ENCODE results near the gene NLRP3. TPM values are rescaled to one million over a fixed set of nuclear protein-coding genes. Genes with fewer than 3 reads are reported as not detected.
A peak's percentile ranks its signal among the peaks of the same experiment; 100 is the strongest.
"Not testable (repeated sequence)": the region's sequence is repeated elsewhere in the genome, so short reads cannot be mapped to it uniquely, and the experiment has no call there.

Gene NLRP3
- total and polyA plus RNA-seq, 8 donors = 0.81 to 6.6 (median 1.5) TPM

GRCh38 chr1:247368490-247369145 is 47.4 kb upstream of the NLRP3 start:
- intact Hi-C loops (cut with DNase I) = no loop called here
- ATAC-seq (no peak), DNase-seq (no peak)
- H3K27ac ChIP-seq = no peak overlapping the region
- no peaks in the 10 kb centered on the region for H3K4me1 ChIP-seq
- peaks cover 0 to 12% of the 10 kb centered on the region in 2 donors for H3K9me3 ChIP-seq
- H3K4me3 ChIP-seq = no peak overlapping the region
- H3K36me3 ChIP-seq = no peaks in the 10 kb centered on the region
- peaks cover 0 to 51% of the 10 kb centered on the region in 2 donors for H3K27me3 ChIP-seq
- no peak for TF ChIP-seq CTCF (IDR thresholded peaks at IDR 0.05)

- Histone ChIP-seq H3K36me3 (no peaks in the 10 kb centered on the region), H3K4me3 (no peak overlapping the region), H3K27ac (no peak overlapping the region), H3K4me1 (no peaks in the 10 kb centered on the region), H3K9me3 (peaks cover 0 to 4% of the 10 kb centered on the region in 2 donors), H3K27me3 (peaks cover 0 to 40% of the 10 kb centered on the region in 2 donors)
- intact Hi-C loops (cut with DNase I) = no loop called here
- no peak for TF ChIP-seq CTCF (IDR thresholded peaks at IDR 0.05)
- no peak for ATAC-seq
- no peak for DNase-seq
Measured at GRCh38 chr1:247370786-247371732, 44.9 kb upstream of the NLRP3 start.

GRCh38 chr1:247371801-247372259 is 44.1 kb upstream of the NLRP3 start:
- Histone ChIP-seq H3K4me1 (no peaks in the 10 kb centered on the region), H3K9me3 (peaks cover 0 to under 1% of the 10 kb centered on the region in 2 donors), H3K27ac (no peak overlapping the region), H3K4me3 (no peak overlapping the region), H3K27me3 (peaks cover 0 to 35% of the 10 kb centered on the region in 2 donors), H3K36me3 (no peaks in the 10 kb centered on the region)
- no peak for ATAC-seq
- TF ChIP-seq CTCF (IDR thresholded peaks at IDR 0.05) = no peak
- intact Hi-C loops (cut with DNase I) = no loop called here
- DNase-seq = no peak

- peak in 1 of 2 donors; percentile 47 for TF ChIP-seq CTCF (IDR thresholded peaks at IDR 0.05)
- ATAC-seq (peak; percentile 87), DNase-seq (peak in 2 of 4 donors; percentile 44 to 80)
- peak overlapping the region in 1 of 2 donors; percentile 20 for H3K4me3 ChIP-seq
- intact Hi-C loops (cut with DNase I) = no loop called here
- no peaks in the 10 kb centered on the region for H3K36me3 ChIP-seq
- H3K27me3 ChIP-seq = peaks cover 0 to 35% of the 10 kb centered on the region in 2 donors
- no peaks in the 10 kb centered on the region for H3K4me1 ChIP-seq
- H3K9me3 ChIP-seq = no peaks in the 10 kb centered on the region
- no peak overlapping the region for H3K27ac ChIP-seq
Measured at GRCh38 chr1:247373721-247374141, 42.2 kb upstream of the NLRP3 start.

- intact Hi-C loops (cut with DNase I); H3K4me3 ChIP-seq; ATAC-seq; H3K27ac ChIP-seq; H3K36me3 ChIP-seq; H3K9me3 ChIP-seq; H3K4me1 ChIP-seq; DNase-seq: not testable (repeated sequence)
- peaks cover 0 to 28% of the 10 kb centered on the region in 2 donors for H3K27me3 ChIP-seq
Measured at GRCh38 chr1:247374651-247375334, 41.2 kb upstream of the NLRP3 start.
